Spleen (tissue), 11 donors: Measurements from ENCODE around the gene TTC12. TPM values are rescaled to one million over a fixed set of nuclear protein-coding genes. Genes with fewer than 3 reads are reported as not detected.

Source experiments
- DNase-seq: peaks from one replicate; pipeline ENCODE4 v3.0.0-alpha.2; 2020
- H3K27ac ChIP-seq, 8 donors: fragments of 200-600 bp; sonication (generic) in 7 of 8; 1 replicate in 4 of 8; 2 replicates in 4 of 8; pipeline versions ENCODE4 v1.5.0 to v1.8.0; 2016 to 2021; ENCODE audit warnings: inconsistent platforms in 4 of 8, mild to moderate bottlenecking in 4 of 8, moderate library complexity in 1 of 8
- H3K27me3 ChIP-seq, 7 donors: fragments of 200-600 bp; sonication (generic) in 6 of 7; replicated peaks in 1 of 7; 1 replicate in 4 of 7; 2 replicates in 3 of 7; pipeline versions ENCODE4 v1.5.0 to v1.8.0; 2016 to 2021; ENCODE audit warnings: inconsistent platforms in 3 of 7, mild to moderate bottlenecking in 1 of 7
- H3K36me3 ChIP-seq, 6 donors: fragments of 200-600 bp; sonication (generic) in 5 of 6; 1 replicate in 4 of 6; 2 replicates in 2 of 6; pipeline versions ENCODE4 v1.5.0 to v1.8.0; 2016 to 2021; ENCODE audit warnings: inconsistent platforms in 2 of 6
- H3K4me1 ChIP-seq, 6 donors: fragments of 200-600 bp; sonication (generic) in 5 of 6; 1 replicate in 3 of 6; 2 replicates in 3 of 6; pipeline versions ENCODE4 v1.5.0 to v1.8.0; 2016 to 2021; ENCODE audit warnings: inconsistent platforms in 3 of 6
- H3K4me3 ChIP-seq, 8 donors: fragments of 200-600 bp; sonication (generic) in 7 of 8; 1 replicate in 4 of 8; 2 replicates in 4 of 8; pipeline versions ENCODE4 v1.5.0 to v1.8.0; 2016 to 2021; ENCODE audit warnings: inconsistent platforms in 4 of 8, mild to moderate bottlenecking in 4 of 8, moderate library complexity in 2 of 8
- H3K9me3 ChIP-seq, 8 donors: fragments of 200-600 bp; sonication (generic) in 7 of 8; 1 replicate in 4 of 8; 2 replicates in 4 of 8; pipeline versions ENCODE4 v1.5.0 to v1.8.0; 2016 to 2021; ENCODE audit warnings: inconsistent platforms in 4 of 8
- CTCF ChIP-seq, 11 experiments: fragments of 200-600 bp in 7 of 11; fragments of 450-650 bp in 4 of 11; sonication (generic) in 4 of 11; IDR thresholded peaks in 8 of 11; conservative IDR thresholded peaks in 3 of 11; 1 replicate in 7 of 11; 2 replicates in 4 of 11; pipeline versions ENCODE4 v1.4.0 to v1.8.0; 2016 to 2021; ENCODE audit warnings: antibody characterized with exemption in 11 of 11, inconsistent platforms in 4 of 11, mild to moderate bottlenecking in 1 of 11
- POLR2A ChIP-seq, 3 donors: fragments of 450-650 bp; IDR thresholded peaks; one replicate each; pipeline ENCODE4 v1.5.1; 2017; ENCODE audit warnings: antibody characterized with exemption in 3 of 3, mild to moderate bottlenecking in 1 of 3
- POLR2AphosphoS5 ChIP-seq, 3 donors: sonication (generic); formaldehyde crosslinking; IDR thresholded peaks; one replicate each; pipeline ENCODE4 v1.5.1; 2017; ENCODE audit warnings: antibody characterized with exemption in 3 of 3
- WGBS, 5 donors: extraction: QIAGEN DNeasy Blood & Tissue Kit in 3 of 5; methylation state at CpG; one replicate each; pipeline versions ENCODE4 v1.1.5 to v1.1.7; 2013 to 2018; 5-methylcytosine and 5-hydroxymethylcytosine counted together
- intact Hi-C: fragments of 100-400 bp; cut with DNase I; formaldehyde crosslinking; loops from one replicate; pipeline ENCODE4 v1.15.0; 2023; ENCODE audit warnings: low total_unique reads
- polyA plus RNA-seq, 3 donors: library from polyadenylated mRNA; stranded (reverse); fragments of 200-250 nt; gene quantifications; one replicate each; pipeline ENCODE4 v1.2.1, GENCODE V29; 2013
- total RNA-seq, 7 donors: library from RNA; depleted of rRNA in 3 of 7; stranded (reverse); fragments of >200 nt in 3 of 7; fragmentation: NEBNext Ultra II Directional in 4 of 7; extraction: Animal tissue kit (Norgen Biotek cat#: 25700) in 4 of 7; gene quantifications; one replicate each; pipeline versions ENCODE4 v1.1.0 to v1.2.1, GENCODE V29; 2016 to 2021
- donor health status: healthy with polysubstance abuse.
- donor health status: DM: no; HTN: no; CAD: no; lungs with moderate emphysema.
- donor health status: DM: no; HTN: no; CAD: no.
- donor health status: Bipolar disorder and iron deficiency.
- donor health status: healthy.
- donor health status: DM: no; HTN: no; CAD: no.
- donor health status: DM: yes; HTN: yes; CAD: no.

The TTC12 gene
- total and polyA plus RNA-seq, 10 donors: 4.2 to 29.8 (median 14.4) TPM

DNA sequence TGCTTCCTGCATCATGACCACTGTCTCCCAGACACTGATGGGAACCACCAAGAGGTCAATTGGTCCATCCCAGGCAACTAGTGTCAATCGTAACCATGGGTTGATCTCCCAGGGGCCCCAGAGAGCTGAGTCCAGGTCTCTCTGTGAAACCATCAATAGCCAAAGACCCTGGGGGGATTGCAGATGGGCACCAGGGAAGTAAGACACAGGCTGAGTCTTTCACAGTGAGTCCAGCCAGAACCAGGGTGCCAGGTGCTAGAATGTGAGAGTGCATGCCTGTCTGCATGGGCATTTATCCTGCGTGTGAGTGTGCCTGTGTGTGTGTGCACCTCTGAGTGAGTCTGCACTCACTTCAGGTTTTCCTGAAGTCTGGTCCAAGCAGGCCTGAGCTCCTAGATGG is 45.3 kb upstream of the TTC12 start:
- H3K27me3 ChIP-seq: peaks cover 0 to 5% (median 0%) of the 10 kb centered on the region in 7 donors
- H3K9me3 ChIP-seq: no peaks in the 10 kb centered on the region
- no peaks in the 10 kb centered on the region for H3K36me3 ChIP-seq
- no peak overlapping the region for H3K27ac ChIP-seq
- DNase-seq: no peak
- H3K4me1 ChIP-seq: no peaks in the 10 kb centered on the region
- intact Hi-C loops: no loop called here
- H3K4me3 ChIP-seq: no peak overlapping the region
- TF ChIP-seq POLR2AphosphoS5 (IDR thresholded peaks at IDR 0.05): no peak
- TF ChIP-seq CTCF (IDR thresholded peaks at IDR 0.05 in 8 of 11, conservative IDR thresholded peaks at IDR 0.05 in 3 of 11): no peak
- no peak for TF ChIP-seq POLR2A (IDR thresholded peaks at IDR 0.05)
- WGBS, 5 donors: 75 to 100% (median 91%) methylated on average over 2 of the region's 2 CpGs

DNA sequence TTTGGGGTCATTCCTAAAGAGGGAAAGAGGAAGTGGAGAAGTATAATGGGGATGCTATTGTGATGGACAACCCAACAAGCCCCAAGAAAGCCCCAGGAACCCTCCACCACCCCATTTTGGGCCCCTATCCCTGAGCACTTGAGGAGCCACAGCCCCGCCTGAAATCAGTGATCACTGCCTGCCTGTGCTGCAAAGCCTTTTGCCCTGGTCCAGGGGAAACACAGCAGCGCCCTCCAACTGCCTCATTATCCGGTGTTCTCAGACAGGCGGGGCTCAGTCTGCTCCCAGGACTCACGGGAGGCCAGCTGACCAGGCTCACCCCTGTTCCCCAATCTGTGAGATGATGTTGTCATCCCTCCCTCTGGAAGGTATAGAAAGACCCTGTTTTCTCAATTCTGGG is 44.7 kb upstream of the TTC12 start:
- TF ChIP-seq CTCF (IDR thresholded peaks at IDR 0.05 in 8 of 11, conservative IDR thresholded peaks at IDR 0.05 in 3 of 11): no peak
- TF ChIP-seq POLR2A (IDR thresholded peaks at IDR 0.05): no peak
- TF ChIP-seq POLR2AphosphoS5 (IDR thresholded peaks at IDR 0.05): no peak
- DNase-seq: no peak
- H3K27ac ChIP-seq: no peak overlapping the region
- H3K4me1 ChIP-seq: no peaks in the 10 kb centered on the region
- no peak overlapping the region for H3K4me3 ChIP-seq
- no peaks in the 10 kb centered on the region for H3K9me3 ChIP-seq
- H3K36me3 ChIP-seq: no peaks in the 10 kb centered on the region
- intact Hi-C loops: no loop called here
- H3K27me3 ChIP-seq: peaks cover 0 to 5% (median 0%) of the 10 kb centered on the region in 7 donors
- 84 to 93% (median 91%) methylated on average over 5 of the region's 5 CpGs for WGBS, 5 donors

GRCh38 chr11:113270080-113270479 is 44.3 kb upstream of the TTC12 start:
- H3K4me3 ChIP-seq: no peak overlapping the region
- 85 to 95% (median 94%) methylated on average over 11 to 13 of the region's 13 CpGs for WGBS, 5 donors

More at GRCh38 chr11:113270080-113270479, 44.3 kb upstream of the TTC12 start:
- Histone ChIP-seq H3K9me3 (no peaks in the 10 kb centered on the region), H3K36me3 (no peaks in the 10 kb centered on the region), H3K27me3 (peaks cover 0 to 5% (median 0%) of the 10 kb centered on the region in 7 donors), H3K27ac (no peak overlapping the region), H3K4me1 (no peaks in the 10 kb centered on the region)
- intact Hi-C loops: no loop called here
- DNase-seq: no peak
- TF ChIP-seq POLR2A (IDR thresholded peaks at IDR 0.05) (no peak), POLR2AphosphoS5 (IDR thresholded peaks at IDR 0.05) (no peak), CTCF (IDR thresholded peaks at IDR 0.05 in 8 of 11, conservative IDR thresholded peaks at IDR 0.05 in 3 of 11) (no peak)
